K562 (cell line): ENCODE data around the gene UBE2Q1. TPM values are rescaled to one million over a fixed set of nuclear protein-coding genes. Genes with fewer than 3 reads are reported as not detected.

Experiments used
- CC2D1A ChIP-seq: fragments of 450-650 bp; IDR thresholded peaks from 2 replicates; pipeline ENCODE4 v1.6.1; 2017; ENCODE audit warnings: mild to moderate bottlenecking
- SMAD1 ChIP-seq: fragments of 150-350 bp; IDR thresholded peaks from 2 replicates; pipeline ENCODE4 v1.6.1; 2014; ENCODE audit warnings: low read length, low read depth; ENCODE audit not compliant: partially characterized antibody
- SRSF3 ChIP-seq: fragments of 200-400 bp; formaldehyde crosslinking; IDR thresholded peaks from 2 replicates; pipeline ENCODE4 v1.6.1; 2016; ENCODE audit warnings: mild to moderate bottlenecking, low read length, moderate library complexity; ENCODE audit not compliant: insufficient read depth
- YY1 ChIP-seq, 3 experiments: IDR thresholded peaks; 2 replicates each; pipeline ENCODE4 v1.6.1; 2011; ENCODE audit warnings: low read length in 2 of 3, mild to moderate bottlenecking in 2 of 3, moderate library complexity in 2 of 3, borderline replicate concordance in 1 of 3, control low read depth in 1 of 3, low read depth in 1 of 3; ENCODE audit not compliant: insufficient read depth in 3 of 3, insufficient replicate concordance in 2 of 3, control insufficient read depth in 1 of 3, insufficient read length in 1 of 3; ENCODE audit errors: extremely low read depth in 1 of 3
- ZKSCAN1 ChIP-seq: fragments of 150-350 bp; IDR thresholded peaks from 2 replicates; pipeline ENCODE4 v1.6.1; 2016; ENCODE audit warnings: low read depth, low read length
- ZNF12 ChIP-seq: sonication (generic); formaldehyde crosslinking; IDR thresholded peaks from 2 replicates; pipeline ENCODE4 v1.4.0; 2020; ENCODE audit warnings: mild to moderate bottlenecking, missing genetic modification reagents
- ZNF644 ChIP-seq: fragments of 200-800 bp; sonication (Bioruptor generic); IDR thresholded peaks from 2 replicates; pipeline ENCODE4 v1.6.1; 2016; ENCODE audit warnings: low read depth, missing genetic modification characterization, missing compliant biosample characterization
- polyA plus RNA-seq, 8 experiments: library from polyadenylated mRNA; depleted of rRNA in 4 of 8; stranded (reverse) in 5 of 8; unstranded in 3 of 8; fragments of >200 nt; fragmentation: Nextera tagmentation in 2 of 8; fragmentation: Illumina TruSeq in 1 of 8; extraction: Ambion mirVana in 2 of 8; extraction: Trizol in 1 of 8; gene quantifications; 2 replicates each; pipeline versions ENCODE4 v1.2.1 to v1.2.3, GENCODE V29; 2011 to 2014; ENCODE audit warnings: inconsistent platforms in 1 of 8, missing spikeins in 1 of 8
- total RNA-seq, 7 experiments: library from RNA; depleted of rRNA in 6 of 7; stranded (reverse); fragments of >200 nt in 6 of 7; fragmentation: Illumina TruSeq in 2 of 7; extraction: Trizol in 2 of 7; gene quantifications; 2 replicates each; pipeline versions ENCODE4 v1.2.1 to v1.2.3, GENCODE V29; 2011 to 2021; ENCODE audit warnings: low replicate concordance in 1 of 7
- TF ChIP-seq, protein P1 (sequence below), 2 experiments: fragments of 450-650 bp; IDR thresholded peaks; 2 replicates each; pipeline ENCODE4 v1.6.1; 2016; ENCODE audit warnings: mild to moderate bottlenecking in 2 of 2, borderline replicate concordance in 1 of 2, low read depth in 1 of 2, moderate library complexity in 1 of 2
- TF ChIP-seq, protein P2 (sequence below): fragments of 450-650 bp; formaldehyde crosslinking; IDR thresholded peaks from 2 replicates; pipeline ENCODE4 v1.4.0; 2020; ENCODE audit warnings: mild to moderate bottlenecking, moderate library complexity

The UBE2Q1 gene
- total and polyA plus RNA-seq, 9 of the 15 experiments (the other 6 are each of a cell fraction or from before 2014, with no cell fraction given) = 8.0 to 58.8 (median 27.6) TPM

DNA sequence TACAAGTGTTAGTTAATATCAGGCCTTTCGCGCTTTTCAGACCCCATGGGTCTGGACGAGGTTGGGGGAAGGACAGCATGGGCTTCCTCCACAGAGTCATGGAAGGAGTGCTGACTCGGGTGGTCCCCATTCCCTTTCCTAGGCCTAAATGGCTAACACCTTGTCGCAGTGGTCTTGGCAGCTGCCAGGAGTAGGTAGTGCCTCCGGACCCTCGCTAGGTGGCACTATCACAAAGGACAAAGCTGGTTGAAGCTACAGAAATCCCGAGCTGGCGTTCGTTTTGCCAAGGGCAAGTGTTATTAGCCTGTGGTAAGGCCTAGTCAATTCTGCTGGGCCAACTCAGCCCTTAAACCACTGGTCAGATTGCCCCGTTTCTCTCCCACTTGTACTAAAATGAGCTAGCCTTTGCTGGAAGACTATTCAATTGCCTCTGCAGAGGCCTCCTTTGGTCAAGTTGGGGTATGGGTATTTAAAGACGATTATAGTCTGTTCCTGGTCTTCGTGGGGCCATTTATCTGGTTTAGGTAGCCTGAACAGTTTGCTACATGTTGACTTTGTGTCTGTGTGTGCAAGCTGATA is 1.1 kb upstream of the UBE2Q1 start (continued):
- TF ChIP-seq, protein P1, sequence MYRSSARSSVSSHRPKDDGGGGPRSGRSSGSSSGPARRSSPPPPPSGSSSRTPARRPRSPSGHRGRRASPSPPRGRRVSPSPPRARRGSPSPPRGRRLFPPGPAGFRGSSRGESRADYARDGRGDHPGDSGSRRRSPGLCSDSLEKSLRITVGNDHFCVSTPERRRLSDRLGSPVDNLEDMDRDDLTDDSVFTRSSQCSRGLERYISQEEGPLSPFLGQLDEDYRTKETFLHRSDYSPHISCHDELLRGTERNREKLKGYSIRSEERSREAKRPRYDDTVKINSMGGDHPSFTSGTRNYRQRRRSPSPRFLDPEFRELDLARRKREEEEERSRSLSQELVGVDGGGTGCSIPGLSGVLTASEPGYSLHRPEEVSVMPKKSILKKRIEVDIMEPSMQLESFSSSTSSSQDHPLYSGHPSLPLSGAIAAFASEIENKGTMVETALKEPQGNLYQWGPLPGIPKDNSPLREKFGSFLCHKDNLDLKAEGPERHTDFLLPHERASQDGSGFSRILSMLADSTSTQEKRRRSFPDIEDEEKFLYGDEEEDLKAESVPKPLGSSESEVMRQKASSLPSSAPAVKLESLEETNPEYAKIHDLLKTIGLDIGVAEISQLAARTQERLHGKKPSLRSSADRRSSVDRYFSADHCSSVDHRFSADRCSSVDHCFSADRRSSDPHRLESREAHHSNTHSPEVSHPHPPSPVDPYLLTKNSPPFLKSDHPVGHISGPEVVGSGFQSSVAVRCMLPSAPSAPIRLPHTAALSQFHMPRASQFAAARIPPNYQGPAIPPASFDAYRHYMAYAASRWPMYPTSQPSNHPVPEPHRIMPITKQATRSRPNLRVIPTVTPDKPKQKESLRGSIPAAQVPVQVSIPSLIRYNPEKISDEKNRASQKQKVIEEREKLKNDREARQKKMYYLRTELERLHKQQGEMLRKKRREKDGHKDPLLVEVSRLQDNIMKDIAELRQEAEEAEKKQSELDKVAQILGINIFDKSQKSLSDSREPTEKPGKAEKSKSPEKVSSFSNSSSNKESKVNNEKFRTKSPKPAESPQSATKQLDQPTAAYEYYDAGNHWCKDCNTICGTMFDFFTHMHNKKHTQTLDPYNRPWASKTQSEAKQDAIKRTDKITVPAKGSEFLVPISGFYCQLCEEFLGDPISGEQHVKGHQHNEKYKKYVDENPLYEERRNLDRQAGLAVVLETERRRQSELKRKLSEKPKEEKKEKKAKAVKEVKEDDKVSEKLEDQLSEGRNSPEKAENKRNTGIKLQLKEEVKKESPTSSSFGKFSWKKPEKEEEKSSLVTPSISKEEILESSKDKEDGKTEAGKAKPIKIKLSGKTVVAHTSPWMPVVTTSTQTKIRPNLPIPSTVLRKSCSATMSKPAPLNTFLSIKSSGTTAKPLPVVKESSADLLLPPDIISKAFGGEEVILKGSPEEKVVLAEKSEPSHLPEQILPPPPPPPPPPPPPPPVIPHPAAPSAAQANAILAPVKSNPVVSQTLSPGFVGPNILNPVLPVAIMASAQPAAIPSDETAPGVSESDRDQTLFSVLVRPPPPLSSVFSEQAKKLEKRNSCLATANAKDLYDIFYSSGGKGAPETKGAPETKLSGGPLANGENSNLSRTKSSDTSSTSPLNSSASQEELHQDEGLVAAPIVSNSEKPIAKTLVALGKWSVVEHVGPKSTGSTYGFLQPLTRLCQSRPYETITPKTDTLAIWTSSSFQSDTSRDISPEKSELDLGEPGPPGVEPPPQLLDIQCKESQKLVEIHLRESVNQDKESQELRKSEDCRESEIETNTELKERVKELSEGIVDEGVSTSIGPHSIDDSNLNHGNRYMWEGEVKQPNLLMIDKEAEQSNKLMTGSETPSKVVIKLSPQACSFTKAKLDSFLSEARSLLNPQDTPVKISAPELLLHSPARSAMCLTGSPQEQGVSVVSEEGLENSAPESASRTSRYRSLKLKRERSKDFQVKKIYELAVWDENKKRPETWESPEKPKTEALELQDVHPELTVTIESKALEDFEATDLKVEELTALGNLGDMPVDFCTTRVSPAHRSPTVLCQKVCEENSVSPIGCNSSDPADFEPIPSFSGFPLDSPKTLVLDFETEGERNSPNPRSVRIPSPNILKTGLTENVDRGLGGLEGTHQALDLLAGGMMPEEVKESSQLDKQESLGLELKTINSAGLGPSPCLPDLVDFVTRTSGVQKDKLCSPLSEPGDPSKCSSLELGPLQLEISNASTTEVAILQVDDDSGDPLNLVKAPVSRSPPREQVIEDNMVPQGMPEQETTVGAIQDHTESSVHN (IDR thresholded peaks at IDR 0.05; ENCODE audit: borderline replicate concordance in 1 of 2, low read depth in 1 of 2) = no peak
- TF ChIP-seq CC2D1A = peak; percentile 81
- TF ChIP-seq SMAD1 = no peak
- TF ChIP-seq ZNF12 (CRISPR knock-in tag) = no peak
- no peak for TF ChIP-seq SRSF3
- no peak for TF ChIP-seq ZNF644 (tag)
- TF ChIP-seq, protein P2, sequence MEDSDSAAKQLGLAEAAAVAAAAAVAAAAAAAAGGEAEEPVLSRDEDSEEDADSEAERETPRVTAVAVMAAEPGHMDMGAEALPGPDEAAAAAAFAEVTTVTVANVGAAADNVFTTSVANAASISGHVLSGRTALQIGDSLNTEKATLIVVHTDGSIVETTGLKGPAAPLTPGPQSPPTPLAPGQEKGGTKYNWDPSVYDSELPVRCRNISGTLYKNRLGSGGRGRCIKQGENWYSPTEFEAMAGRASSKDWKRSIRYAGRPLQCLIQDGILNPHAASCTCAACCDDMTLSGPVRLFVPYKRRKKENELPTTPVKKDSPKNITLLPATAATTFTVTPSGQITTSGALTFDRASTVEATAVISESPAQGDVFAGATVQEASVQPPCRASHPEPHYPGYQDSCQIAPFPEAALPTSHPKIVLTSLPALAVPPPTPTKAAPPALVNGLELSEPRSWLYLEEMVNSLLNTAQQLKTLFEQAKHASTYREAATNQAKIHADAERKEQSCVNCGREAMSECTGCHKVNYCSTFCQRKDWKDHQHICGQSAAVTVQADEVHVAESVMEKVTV (CRISPR knock-in tag) = peak; percentile 76
- TF ChIP-seq ZKSCAN1 = peak; percentile 53
- TF ChIP-seq YY1 (IDR thresholded peaks at IDR 0.05; ENCODE audit: borderline replicate concordance in 1 of 3, control insufficient read depth in 1 of 3, extremely low read depth in 1 of 3, insufficient read depth in 3 of 3, insufficient read length in 1 of 3, insufficient replicate concordance in 2 of 3, low read depth in 1 of 3, low read length in 2 of 3) = peak in 1 of 3 experiments; percentile 24
